C4-2B (cell line): ENCODE data around the gene PPIL6.

ENCODE experiments used
- CTCF ChIP-seq: fragments of 450-650 bp; conservative IDR thresholded peaks from 2 replicates; pipeline ENCODE4 v1.5.1; 2017; ENCODE audit warnings: mild to moderate bottlenecking
- ZFX ChIP-seq: fragments of 450-650 bp; IDR thresholded peaks from 2 replicates; pipeline ENCODE4 v1.6.1; 2017

GRCh38 chr6:109362102-109362884, 78.1 kb downstream of the PPIL6 start:
- no peak for TF ChIP-seq CTCF
- no peak for TF ChIP-seq ZFX
